ENCODE measurements around the gene ELOVL3. TPM values are rescaled to one million over a fixed set of nuclear protein-coding genes. Genes with fewer than 3 reads are reported as not detected.

The ELOVL3 gene
- total RNA-seq, 2 donors from 2014 or later, result 0.24 TPM; not detected in 1

GRCh38 chr10:102191956-102192355 is 34.1 kb upstream of the ELOVL3 start:
- Histone ChIP-seq H3K4me3 (no peak overlapping the region), H3K9ac (ENCODE audit: low read depth in 2 of 2, low read length in 2 of 2) (no peak overlapping the region), H3K27me3 (no peaks in the 10 kb centered on the region), H3K9me3 (no peaks in the 10 kb centered on the region), H3K36me3 (no peaks in the 10 kb centered on the region), H3K27ac (no peak overlapping the region), H3K4me1 (peaks cover 7% of the 10 kb centered on the region)
- no peak for DNase-seq
- intact Hi-C loops (cut with DNase I), result no loop called here
- TF ChIP-seq CTCF (IDR thresholded peaks at IDR 0.05), result no peak

GRCh38 chr10:102195296-102195870 is 30.7 kb upstream of the ELOVL3 start:
- TF ChIP-seq CTCF (IDR thresholded peaks at IDR 0.05), result no peak
- H3K27ac ChIP-seq, result no peak overlapping the region
- DNase-seq, result no peak
- H3K4me3 ChIP-seq, result no peak overlapping the region
- H3K9ac ChIP-seq (ENCODE audit: low read depth in 2 of 2, low read length in 2 of 2), result no peak overlapping the region
- H3K9me3 ChIP-seq, result no peaks in the 10 kb centered on the region
- H3K27me3 ChIP-seq, result no peaks in the 10 kb centered on the region
- H3K4me1 ChIP-seq, result no peaks in the 10 kb centered on the region
- H3K36me3 ChIP-seq, result no peaks in the 10 kb centered on the region
- intact Hi-C loops (cut with DNase I), result no loop called here

- H3K27me3 ChIP-seq, result no peaks in the 10 kb centered on the region
- no peak for DNase-seq
- no peak overlapping the region for H3K9ac ChIP-seq (ENCODE audit: low read depth in 2 of 2, low read length in 2 of 2)
- no peaks in the 10 kb centered on the region for H3K4me1 ChIP-seq
- no peaks in the 10 kb centered on the region for H3K36me3 ChIP-seq
- no peak overlapping the region for H3K27ac ChIP-seq
- H3K9me3 ChIP-seq, result no peaks in the 10 kb centered on the region
- no peak for TF ChIP-seq CTCF (IDR thresholded peaks at IDR 0.05)
- intact Hi-C loops (cut with DNase I), result no loop called here
- H3K4me3 ChIP-seq, result no peak overlapping the region
Observed at GRCh38 chr10:102196893-102197292, 29.2 kb upstream of the ELOVL3 start.

- Histone ChIP-seq H3K4me3 (no peak overlapping the region), H3K27me3 (no peaks in the 10 kb centered on the region), H3K36me3 (no peaks in the 10 kb centered on the region), H3K9me3 (no peaks in the 10 kb centered on the region), H3K4me1 (no peaks in the 10 kb centered on the region), H3K9ac (ENCODE audit: low read depth in 2 of 2, low read length in 2 of 2) (no peak overlapping the region), H3K27ac (no peak overlapping the region)
- no peak for TF ChIP-seq CTCF (IDR thresholded peaks at IDR 0.05)
- no peak for DNase-seq
- intact Hi-C loops (cut with DNase I), result no loop called here
Observed at GRCh38 chr10:102198027-102198426, 28.1 kb upstream of the ELOVL3 start.

- no peak overlapping the region for H3K27ac ChIP-seq
- no peaks in the 10 kb centered on the region for H3K9me3 ChIP-seq
- intact Hi-C loops (cut with DNase I), result no loop called here
- no peaks in the 10 kb centered on the region for H3K36me3 ChIP-seq
- H3K4me1 ChIP-seq, result no peaks in the 10 kb centered on the region
- no peak overlapping the region for H3K9ac ChIP-seq (ENCODE audit: low read depth in 2 of 2, low read length in 2 of 2)
- no peak for TF ChIP-seq CTCF (IDR thresholded peaks at IDR 0.05)
- no peak for DNase-seq
- H3K27me3 ChIP-seq, result no peaks in the 10 kb centered on the region
- H3K4me3 ChIP-seq, result no peak overlapping the region
Observed at GRCh38 chr10:102200751-102201640, 25.1 kb upstream of the ELOVL3 start.

Measured in colonic mucosa (tissue), 4 donors.